Activated CD4-positive, CD25-positive, alpha-beta regulatory T cell (primary cell): ENCODE data around the gene MUC2.

Experiments used
- DNase-seq, 4 experiments: peaks; one replicate each; lab custom pipeline; 2025; lab: John Stamatoyannopoulos, UW

The MUC2 gene

DNA sequence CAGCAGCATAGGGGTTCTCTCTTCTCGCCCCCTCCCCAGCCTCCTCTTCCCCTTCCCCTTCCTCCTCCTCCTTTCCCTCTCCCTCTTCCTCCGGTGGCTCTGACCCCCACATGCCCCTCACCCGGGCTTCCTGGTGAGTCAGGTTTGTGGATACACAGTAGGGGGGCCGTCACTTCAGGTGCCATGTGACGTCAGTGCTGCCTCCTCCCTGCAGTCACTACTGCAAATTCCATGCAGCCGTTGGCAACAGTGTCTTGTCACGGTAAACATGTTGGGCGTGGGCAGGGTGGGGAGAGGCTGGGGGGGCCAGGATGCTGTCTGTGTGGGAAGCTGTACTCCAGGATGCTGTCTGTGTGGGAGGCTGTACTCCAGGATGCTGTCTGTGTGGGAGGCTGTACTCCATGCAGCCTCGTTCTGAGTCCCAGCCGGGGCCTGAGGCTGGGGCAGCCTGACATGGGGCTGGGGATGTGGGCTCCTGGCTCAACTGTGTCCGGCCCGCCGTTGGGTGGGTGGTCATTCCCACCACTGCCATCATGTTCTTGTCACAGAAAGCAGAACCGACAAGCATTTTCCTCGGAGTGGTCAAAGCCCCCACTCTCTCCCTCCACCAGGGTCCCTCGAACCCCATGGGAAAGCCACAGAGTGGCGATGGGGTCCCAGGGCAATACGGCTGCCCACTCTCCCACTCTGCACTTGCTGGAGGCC, 2.4 kb upstream of the MUC2 start:
- DNase-seq: no peak

DNA sequence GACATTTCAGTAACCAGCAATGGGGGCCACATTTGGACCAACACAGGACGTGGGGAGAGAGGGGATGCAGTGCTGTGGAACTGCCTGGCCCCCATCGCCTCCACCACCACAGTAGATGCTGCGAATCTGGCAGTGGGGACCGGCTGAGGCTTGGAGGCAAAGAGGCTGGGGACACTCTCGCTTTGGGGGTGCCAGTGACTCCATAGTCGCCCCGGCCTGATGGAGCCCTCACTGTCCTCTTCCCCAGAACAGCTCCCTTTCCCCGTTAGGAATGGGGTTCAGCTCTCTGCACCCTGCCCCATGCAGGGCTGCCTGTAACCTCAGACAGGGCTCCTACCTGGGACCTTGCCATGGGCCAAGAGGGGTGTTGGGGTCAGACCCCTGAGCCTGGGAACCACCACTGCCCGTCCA, 1.8 kb upstream of the MUC2 start:
- DNase-seq: no peak

DNA sequence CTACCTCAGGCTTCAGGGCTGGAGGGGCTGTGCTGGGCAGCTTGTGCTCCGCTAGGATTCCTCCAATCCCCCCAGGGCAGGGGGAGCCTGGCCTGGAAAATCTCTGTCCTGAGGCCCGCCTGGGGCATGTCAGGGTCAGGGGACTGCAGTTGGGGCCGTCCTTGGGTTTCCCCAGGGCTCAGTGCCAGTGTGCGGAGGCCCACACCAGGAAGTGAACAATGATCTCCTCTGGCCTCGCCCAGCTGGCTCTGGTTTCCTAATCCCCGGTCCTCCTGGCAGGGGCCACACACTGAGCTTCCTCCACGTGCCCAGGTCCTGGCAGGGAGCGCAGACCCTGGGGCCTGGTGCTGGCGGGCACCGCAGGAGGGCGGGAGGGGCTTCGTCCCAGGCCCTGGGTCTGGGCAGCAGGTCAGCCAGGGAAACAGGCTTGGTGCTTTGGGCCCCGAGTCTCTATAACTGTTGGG, 1.4 kb upstream of the MUC2 start:
- no peak for DNase-seq

DNA sequence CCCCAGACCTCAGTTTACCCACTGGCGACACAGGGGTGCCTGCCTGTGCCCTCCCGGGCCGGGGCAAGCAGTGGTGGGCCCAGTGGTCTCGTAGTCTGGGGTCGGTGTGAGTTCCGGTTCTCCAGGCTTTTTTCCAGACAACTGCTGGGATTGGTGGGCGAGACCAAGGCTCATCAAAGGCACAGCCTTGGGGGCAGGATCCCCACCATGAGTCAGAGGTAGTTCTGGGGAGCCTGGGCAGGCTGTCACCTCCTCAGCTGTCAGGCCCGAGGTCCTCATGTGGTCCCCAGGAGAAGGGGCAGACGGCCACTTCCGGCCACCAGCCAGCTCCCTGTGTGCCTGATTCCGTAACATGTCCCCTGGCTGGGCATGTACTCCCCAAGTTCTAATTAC, 827 bp upstream of the MUC2 start:
- DNase-seq: no peak

DNA sequence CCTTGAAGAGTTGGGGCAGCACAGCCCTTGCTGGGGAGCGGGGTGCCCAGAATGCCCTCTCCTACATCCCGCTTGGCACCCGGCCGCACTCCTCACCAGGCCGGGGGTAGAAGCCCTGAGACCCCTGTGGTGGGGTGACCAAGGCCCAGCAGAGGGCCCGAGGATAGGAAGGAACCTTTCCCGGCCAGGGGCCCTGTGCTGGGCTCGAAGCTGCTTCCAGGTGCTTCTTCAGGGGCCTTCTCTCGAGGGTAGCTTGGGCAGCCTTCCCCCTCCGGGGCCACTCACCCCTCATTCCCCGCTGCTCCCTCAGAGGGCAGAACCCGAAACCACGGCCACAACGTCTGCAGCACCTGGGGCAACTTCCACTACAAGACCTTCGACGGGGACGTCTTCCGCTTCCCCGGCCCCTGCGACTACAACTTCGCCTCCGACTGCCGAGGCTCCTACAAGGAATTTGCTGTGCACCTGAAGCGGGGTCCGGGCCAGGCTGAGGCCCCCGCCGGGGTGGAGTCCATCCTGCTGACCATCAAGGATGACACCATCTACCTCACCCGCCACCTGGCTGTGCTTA, 752 bp downstream of the MUC2 start:
- no peak for DNase-seq

DNA sequence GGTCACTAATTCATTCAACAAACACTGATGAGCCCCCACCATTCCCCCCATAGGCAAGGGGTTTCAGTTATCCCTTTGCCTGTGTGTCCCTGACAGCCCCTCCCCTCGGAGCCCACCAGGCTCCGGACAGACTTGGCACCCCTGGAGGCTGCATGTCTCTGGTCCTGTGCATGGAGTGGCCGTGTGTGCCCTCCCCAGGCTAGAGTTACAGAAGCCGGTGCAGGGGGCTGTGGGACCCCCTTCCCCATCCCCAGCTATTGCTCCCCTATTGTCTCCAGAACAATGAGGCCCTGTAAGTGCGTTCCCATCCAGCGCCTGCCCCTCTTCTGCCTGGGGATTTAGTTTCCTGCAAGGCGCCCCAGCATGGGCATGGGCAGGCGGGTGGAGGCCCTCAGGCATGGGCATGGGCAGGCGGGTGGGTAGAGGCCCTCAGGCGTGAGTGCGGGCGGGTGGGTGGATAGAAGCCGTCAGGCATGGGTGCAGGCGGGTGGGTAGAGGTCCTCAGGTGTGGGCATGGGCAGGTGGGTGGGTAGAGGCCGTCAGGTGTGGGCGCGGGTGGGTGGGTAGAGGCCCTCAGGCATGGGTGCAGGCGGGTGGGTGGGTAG, 1.5 kb downstream of the MUC2 start:
- no peak for DNase-seq

DNA sequence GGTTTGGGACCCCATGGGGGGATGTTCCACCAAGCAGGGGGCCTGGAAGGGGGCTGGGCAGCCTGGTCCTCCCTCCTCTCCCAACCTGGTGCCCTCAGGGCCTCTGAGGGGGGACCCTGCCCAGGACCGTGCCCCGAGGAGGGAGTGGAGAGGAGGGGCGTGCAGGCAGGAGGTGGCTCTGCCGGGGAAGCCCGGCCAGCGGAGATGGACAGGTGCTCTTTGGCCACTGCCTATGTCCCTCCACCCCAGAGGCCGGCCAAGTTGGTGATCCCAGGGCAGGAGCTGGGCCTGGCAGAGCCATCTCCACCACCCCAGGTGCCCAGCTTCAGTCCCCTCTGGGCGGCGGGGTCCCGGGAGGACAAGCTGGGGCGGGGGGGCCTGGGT, 2.4 kb downstream of the MUC2 start:
- no peak for DNase-seq

DNA sequence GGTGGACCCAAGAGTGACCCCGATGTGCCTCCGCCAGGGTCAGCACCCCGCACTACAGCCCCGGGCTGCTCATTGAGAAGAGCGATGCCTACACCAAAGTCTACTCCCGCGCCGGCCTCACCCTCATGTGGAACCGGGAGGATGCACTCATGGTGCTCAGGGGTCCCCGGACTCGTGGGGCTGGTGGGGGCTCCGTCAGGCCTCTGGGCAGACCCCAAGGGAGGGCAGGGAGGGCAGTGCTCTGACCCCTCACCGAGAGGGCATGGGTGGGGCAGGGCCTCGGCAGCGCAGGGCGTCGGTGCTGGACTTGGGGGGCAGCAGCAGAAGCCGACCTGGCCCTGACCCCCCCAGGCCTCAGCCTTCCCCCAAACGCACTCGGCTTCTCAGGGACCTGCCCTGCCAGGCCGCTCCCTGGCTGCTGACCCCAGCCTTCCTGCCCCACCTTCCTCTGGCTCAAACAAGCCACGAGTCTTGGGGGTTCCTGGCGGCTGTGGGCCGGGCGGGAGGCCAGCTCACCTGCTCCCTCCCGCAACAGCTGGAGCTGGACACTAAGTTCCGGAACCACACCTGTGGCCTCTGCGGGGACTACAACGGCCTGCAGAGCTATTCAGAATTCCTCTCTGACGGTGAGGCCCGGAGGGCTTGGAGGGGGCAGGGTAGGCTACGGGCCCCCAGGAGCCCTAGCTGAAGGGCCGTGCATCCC, 2.9 kb downstream of the MUC2 start:
- no peak for DNase-seq

DNA sequence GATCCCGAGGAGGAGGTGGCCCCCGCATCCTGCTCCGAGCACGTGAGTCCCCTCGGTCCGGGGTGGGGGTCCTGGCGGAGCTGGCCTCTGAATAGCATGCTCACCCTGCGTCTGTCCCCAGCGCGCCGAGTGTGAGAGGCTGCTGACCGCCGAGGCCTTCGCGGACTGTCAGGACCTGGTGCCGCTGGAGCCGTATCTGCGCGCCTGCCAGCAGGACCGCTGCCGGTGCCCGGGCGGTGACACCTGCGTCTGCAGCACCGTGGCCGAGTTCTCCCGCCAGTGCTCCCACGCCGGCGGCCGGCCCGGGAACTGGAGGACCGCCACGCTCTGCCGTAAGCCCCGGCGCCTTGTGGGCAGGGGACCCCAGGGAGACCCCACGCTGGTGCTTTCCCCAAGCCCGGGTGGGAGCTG, 3.5 kb downstream of the MUC2 start:
- no peak for DNase-seq

DNA sequence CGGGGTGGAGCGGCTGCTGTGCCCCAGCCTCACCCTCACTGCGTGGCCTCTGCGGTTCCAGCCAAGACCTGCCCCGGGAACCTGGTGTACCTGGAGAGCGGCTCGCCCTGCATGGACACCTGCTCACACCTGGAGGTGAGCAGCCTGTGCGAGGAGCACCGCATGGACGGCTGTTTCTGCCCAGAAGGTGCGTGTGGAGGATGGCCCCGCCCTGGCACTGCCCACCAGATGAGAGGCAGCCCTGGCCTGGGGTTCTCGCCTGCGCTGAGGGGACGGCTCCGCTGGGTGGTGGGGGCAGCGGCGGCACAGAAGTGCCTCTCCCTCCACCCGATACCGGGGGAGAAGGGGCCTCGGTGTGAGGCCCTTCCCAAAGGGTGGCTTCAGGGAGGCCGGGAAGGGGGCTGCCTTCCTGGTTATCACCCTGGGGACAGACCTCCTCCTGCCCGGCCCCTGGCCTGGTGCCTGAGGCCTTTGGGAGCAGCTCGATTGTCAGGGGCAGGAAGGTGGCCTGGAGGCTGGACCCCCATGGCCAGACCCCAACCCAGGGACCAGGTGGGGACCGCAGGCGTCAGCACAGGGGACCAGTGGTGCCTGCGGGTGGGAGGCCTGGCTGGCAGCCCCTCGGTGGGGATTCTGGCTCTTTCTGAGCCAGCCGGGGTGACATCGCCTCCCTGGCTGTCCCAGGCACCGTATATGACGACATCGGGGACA, 7.1 kb downstream of the MUC2 start:
- no peak for DNase-seq

DNA sequence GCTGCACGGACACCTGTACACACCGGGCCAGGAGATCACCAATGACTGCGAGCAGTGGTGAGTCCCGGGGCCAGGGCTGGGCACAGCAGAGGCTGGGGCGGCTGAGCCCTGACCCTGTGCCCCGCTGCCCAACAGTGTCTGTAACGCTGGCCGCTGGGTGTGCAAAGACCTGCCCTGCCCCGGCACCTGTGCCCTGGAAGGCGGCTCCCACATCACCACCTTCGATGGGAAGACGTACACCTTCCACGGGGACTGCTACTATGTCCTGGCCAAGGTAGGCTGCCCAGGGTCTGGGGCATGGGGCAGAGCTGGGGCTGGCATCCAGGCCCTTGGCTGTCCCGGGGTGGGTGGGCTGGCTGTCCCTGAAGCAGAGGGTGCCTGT, 7.7 kb downstream of the MUC2 start:
- no peak for DNase-seq

DNA sequence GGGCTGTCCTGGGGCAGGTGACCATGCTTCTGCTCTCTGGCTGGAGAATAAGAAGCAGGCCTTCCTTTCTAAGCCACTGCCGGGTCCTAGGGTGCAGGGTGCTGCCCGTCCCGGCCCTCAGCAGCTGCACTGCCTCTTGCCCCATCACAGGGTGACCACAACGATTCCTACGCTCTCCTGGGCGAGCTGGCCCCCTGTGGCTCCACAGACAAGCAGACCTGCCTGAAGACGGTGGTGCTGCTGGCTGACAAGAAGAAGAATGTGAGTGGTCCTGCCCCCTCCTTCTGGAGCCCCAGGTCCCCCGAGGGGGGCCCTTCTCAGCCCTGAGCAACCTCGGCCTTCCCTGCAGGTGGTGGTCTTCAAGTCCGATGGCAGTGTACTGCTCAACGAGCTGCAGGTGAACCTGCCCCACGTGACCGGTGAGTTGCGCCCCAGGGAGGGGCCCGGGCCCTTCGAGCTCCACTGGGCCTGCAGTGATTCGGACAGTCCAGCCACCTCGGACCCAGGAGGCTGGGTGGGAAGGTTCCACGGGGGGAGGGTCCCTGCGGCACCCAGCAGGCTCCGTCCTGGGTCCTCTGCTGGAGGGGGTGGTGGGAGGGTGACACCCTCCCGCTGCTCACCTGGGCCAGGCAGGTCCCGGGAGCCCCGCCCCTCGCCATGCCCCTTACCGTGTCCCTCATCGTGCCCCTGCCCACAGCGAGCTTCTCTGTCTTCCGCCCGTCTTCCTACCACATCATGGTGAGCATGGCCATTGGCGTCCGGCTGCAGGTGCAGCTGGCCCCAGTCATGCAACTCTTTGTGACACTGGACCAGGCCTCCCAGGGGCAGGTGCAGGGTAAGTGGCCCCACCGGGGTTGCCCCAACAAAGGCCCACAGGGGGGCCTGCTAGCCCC, 8.3 kb downstream of the MUC2 start:
- no peak for DNase-seq

DNA sequence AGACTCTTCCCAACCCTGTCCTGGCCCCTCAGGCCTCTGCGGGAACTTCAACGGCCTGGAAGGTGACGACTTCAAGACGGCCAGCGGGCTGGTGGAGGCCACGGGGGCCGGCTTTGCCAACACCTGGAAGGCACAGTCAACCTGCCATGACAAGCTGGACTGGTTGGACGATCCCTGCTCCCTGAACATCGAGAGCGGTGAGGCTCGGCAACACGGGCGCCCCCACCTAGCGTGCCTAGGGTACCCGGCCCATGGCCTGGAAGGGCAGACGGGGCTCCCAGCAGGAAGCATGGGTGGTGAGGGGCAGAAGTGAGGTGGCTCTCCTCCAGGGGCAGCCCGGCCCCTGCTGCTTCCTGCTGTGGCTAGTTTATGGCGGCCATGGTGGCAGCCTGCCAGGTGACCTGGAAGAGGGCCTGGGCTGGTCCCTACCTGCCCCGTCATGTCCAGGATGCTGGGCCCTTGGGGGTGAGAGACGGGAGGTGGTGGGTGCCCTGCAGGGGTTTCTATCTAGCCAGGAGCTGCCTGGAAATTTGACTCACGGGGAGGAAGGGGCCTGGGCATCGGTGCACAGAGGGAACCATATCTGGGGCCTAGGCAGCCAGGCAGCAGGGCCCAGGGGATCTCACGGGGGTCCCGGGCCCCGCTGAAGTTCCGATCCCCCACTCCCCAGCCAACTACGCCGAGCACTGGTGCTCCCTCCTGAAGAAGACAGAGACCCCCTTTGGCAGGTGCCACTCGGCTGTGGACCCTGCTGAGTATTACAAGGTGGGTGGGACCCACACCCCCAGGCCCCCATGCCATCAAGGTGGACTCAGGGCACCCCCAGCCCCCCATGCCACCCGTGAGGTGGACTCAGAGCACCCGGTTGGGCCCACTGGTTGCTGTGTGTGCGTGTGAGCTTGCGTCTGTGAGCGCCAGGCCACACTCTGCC, 9.2 kb downstream of the MUC2 start:
- DNase-seq: no peak

DNA sequence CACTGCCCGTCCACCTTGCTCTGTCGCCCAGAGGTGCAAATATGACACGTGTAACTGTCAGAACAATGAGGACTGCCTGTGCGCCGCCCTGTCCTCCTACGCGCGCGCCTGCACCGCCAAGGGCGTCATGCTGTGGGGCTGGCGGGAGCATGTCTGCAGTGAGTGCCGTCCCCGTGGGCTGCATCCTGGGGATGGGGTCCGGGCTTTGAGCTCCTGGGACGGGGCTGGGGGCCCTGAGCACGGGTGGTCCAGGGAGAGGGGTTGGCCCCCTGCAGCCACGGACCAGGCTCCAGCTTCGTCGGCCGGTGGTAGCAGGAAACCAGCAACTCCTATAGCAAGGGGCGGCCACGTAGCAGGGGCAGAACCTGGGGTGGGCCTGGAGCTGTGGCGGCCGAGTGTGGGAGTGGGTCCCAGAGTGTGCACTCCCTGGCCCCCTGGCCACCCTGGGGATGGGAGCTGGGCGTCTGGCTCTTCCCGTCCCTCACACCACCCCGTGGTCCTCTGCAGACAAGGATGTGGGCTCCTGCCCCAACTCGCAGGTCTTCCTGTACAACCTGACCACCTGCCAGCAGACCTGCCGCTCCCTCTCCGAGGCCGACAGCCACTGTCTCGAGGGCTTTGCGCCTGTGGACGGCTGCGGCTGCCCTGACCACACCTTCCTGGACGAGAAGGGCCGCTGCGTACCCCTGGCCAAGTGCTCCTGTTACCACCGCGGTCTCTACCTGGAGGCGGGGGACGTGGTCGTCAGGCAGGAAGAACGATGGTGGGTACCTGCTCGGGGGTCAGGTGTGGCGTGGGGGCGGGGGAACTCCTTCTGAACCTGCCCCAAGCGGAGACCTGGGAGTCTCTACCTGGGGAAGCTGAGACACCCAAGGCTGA, 10.1 kb downstream of the MUC2 start:
- no peak for DNase-seq

DNA sequence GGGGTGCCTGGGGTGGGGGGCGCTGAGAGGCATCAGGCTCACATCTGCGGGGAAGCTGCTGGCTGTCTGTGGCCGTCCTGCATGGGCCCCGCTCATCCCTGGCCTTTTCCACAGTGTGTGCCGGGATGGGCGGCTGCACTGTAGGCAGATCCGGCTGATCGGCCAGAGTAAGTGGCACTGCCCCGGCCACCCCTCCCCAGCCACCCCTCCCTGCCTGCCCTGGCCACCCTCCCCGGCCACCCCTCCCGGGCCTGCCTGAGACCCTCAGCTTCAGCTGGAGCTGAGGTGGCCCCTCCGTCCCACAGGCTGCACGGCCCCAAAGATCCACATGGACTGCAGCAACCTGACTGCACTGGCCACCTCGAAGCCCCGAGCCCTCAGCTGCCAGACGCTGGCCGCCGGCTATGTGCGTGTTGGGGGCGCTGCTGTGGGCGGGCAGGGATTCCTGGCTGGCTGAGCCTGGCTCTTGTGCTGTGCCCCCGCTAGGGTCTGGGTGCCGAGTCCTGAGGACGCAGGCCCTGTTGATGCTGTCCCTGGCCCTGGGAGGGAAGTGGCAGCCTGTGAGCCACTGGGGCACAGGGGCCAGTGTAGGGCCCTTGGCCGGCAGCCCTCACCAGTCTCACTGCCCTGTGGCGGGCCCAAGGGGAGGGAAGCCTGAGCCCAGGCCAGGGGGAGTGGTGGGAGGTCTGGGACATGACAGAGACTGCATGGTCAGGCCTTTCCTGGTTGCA, 10.9 kb downstream of the MUC2 start:
- no peak for DNase-seq

DNA sequence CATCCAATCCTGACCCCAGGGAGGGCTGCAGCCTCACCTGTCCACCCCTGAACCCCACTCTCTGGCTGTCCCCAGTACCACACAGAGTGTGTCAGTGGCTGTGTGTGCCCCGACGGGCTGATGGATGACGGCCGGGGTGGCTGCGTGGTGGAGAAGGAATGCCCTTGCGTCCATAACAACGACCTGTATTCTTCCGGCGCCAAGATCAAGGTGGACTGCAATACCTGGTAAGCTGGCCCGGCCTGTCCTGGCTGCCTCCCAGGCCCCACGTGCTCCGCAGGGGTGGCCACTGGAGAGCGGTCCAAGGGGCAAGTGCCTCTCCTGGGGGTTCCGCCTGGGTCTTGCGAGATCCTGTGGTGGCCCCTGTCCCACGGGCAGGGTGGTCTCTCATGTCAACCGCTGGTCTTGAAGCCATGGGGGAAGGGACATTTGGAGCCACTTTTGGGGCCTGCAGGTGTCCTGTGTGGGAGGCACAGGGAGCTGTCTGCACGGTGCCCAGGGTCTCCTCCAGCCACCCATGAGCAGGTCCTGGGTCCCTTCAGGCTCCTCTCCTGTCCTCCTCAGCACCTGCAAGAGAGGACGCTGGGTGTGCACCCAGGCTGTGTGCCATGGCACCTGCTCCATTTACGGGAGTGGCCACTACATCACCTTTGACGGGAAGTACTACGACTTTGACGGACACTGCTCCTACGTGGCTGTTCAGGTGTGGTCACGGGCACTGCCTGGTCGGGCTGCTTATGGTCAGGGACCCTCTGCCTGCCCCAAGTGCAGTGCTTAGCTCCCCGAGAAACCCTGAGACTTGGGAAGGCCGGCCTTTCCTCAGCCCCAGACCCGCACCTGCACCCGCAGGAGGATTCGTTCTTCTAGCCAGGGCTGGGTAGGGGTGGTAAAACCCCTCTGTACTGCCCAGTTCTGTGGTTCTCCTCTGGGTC, 11.8 kb downstream of the MUC2 start:
- no peak for DNase-seq

DNA sequence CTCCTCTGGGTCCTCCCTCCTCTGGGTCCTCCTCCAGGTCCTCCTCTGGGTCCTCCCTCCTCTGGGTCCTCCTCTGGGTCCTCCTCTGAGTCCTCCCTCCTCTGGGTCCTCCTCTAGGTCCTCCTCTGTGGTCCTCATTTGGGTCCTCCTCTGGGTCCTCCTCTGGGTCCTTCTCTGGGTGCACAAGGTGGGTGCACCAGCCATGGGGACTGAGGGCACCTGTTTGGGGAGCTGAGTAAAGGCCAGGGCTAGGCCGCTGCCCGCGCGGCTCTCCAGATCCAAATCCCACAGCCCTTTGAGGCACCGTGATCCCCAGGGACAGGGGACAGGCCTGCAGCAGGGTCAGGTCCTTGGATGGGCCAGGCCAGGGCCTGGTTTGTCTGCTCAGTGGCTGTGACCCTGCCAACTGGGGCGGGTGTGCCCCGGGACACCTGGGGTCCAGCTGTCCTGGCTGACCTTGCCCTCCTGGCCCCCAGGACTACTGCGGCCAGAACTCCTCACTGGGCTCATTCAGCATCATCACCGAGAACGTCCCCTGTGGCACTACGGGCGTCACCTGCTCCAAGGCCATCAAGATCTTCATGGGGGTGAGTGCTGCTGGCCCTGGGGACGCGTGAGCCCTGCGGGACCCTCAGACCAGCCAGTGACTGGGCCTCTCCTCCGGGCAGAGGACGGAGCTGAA, 12.7 kb downstream of the MUC2 start:
- DNase-seq: no peak
